ENCODE measurements around the gene IGFBPL1. TPM values are rescaled to one million over a fixed set of nuclear protein-coding genes. Genes with fewer than 3 reads are reported as not detected.

The IGFBPL1 gene
- total and polyA plus RNA-seq, 4 donors: 0.23 to 2.4 (median 0.95) TPM

- Histone ChIP-seq H3K27ac (ENCODE audit: low read depth in 1 of 2, low read length in 1 of 2) (no peak overlapping the region), H3K4me3 (no peak overlapping the region), H3K36me3 (ENCODE audit: control insufficient read depth in 4 of 4, insufficient read depth in 4 of 4, low read length in 4 of 4) (no peaks in the 10 kb centered on the region), H3K4me1 (ENCODE audit: control insufficient read depth in 5 of 5, insufficient read depth in 5 of 5, low read length in 5 of 5) (peaks cover 0 to 4% (median 0%) of the 10 kb centered on the region in 5 donors), H3K9ac (ENCODE audit: insufficient read depth in 1 of 2, low read length in 2 of 2) (no peak overlapping the region), H3K27me3 (ENCODE audit: control insufficient read depth in 3 of 3, insufficient read depth in 3 of 3, low read length in 2 of 3) (no peaks in the 10 kb centered on the region), H3K9me3 (ENCODE audit: control insufficient read depth in 4 of 4, insufficient read depth in 3 of 4, low read length in 3 of 4) (peaks cover 0 to under 1% (median 0%) of the 10 kb centered on the region in 4 donors)
- 96 to 97% methylated on average over 1 of the region's 1 CpG for WGBS, 2 donors
- no peak for TF ChIP-seq CTCF (IDR thresholded peaks at IDR 0.05; ENCODE audit: control extremely low read depth, extremely low read depth)
- ATAC-seq (ENCODE audit: insufficient read depth, low FRiP score) (no peak), DNase-seq (no peak)
Measured at GRCh38 chr9:38439916-38440301, 15.7 kb upstream of the IGFBPL1 start.

DNA sequence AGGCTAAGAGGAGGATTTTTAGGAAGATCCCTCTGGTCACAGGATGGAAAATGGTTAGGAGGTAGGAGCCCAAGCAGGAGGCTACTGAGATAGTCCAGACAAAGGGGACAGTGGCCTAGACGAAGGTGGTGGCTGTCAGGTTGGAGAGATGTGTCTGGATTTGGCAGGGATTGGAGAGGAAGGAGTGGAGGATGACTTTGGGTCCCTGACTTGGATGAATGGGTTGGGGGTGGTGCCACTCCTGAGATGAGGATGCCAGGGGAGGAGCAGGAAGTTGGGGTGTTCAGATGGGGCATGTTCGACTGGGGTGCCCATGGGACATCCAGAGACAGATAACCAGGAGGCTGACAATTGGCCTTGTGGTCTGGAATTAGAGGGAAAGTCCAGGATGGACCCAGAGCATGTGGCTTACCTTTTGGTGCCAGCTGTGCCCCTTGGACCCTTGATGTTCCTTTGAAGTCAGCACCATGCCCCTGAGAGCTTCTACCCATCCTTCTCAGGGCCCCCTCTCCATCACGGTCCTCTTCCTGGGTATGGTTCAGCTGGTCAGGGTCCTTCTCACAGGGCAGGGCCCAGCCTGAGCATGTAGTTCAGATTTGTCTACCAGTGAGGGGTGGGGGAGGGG, 15.1 kb upstream of the IGFBPL1 start:
- TF ChIP-seq CTCF (IDR thresholded peaks at IDR 0.05; ENCODE audit: control extremely low read depth, extremely low read depth): no peak
- whole genome bisulfite sequencing, 2 donors: 67 to 81% methylated on average over 3 of the region's 3 CpGs

DNA sequence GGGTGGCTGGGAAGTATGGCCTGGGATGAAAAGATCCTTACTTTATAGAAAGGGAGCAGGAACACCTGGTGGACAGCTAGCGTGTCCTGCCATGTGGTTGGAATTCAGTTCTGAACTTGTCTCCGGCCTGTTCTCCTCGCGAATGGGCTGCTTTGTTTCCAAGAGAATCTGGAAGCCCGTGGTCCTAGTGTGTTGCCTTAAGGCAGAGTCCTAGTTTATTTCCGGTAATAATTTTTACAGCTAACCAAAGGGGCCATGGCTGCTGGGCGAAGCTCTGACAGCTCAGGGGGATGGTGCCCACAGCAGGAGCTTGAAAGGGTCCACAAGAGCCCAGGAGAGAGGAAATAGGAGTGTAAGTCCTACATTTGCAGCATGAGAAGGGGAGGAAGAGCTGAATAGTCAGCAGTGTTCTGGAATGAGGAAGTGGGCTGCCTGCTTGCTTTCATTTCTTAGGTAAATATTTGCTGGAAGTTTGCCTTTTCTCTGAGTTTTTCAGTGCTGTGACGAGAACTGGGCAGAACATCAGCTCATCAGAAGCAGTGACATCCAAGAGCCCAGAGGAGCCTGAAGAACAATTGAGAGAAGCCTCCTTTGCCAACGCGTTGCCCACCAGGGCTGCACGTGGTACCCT, 13.1 kb upstream of the IGFBPL1 start:
- whole genome bisulfite sequencing, 2 donors: 53 to 59% methylated on average over 11 of the region's 11 CpGs
- DNase-seq (peak; percentile 23 to 77 (median 54)), ATAC-seq (ENCODE audit: insufficient read depth, low FRiP score) (peak; percentile 60)
- Histone ChIP-seq H3K27me3 (ENCODE audit: control insufficient read depth in 3 of 3, insufficient read depth in 3 of 3, low read length in 2 of 3) (no peaks in the 10 kb centered on the region), H3K36me3 (ENCODE audit: control insufficient read depth in 4 of 4, insufficient read depth in 4 of 4, low read length in 4 of 4) (no peaks in the 10 kb centered on the region), H3K4me1 (ENCODE audit: control insufficient read depth in 5 of 5, insufficient read depth in 5 of 5, low read length in 5 of 5) (peaks cover 0 to 4% (median 0%) of the 10 kb centered on the region in 5 donors), H3K4me3 (no peak overlapping the region), H3K9me3 (ENCODE audit: control insufficient read depth in 4 of 4, insufficient read depth in 3 of 4, low read length in 3 of 4) (no peaks in the 10 kb centered on the region), H3K9ac (ENCODE audit: insufficient read depth in 1 of 2, low read length in 2 of 2) (no peak overlapping the region), H3K27ac (ENCODE audit: low read depth in 1 of 2, low read length in 1 of 2) (peak overlapping the region in 1 of 2 donors; percentile 65)
- no peak for TF ChIP-seq CTCF (IDR thresholded peaks at IDR 0.05; ENCODE audit: control extremely low read depth, extremely low read depth)

More for the DNA sequence above, 15.1 kb upstream of the IGFBPL1 start:
- H3K27me3 ChIP-seq (ENCODE audit: control insufficient read depth in 3 of 3, insufficient read depth in 3 of 3, low read length in 2 of 3): no peaks in the 10 kb centered on the region
- no peak overlapping the region for H3K27ac ChIP-seq (ENCODE audit: low read depth in 1 of 2, low read length in 1 of 2)
- no peaks in the 10 kb centered on the region for H3K9me3 ChIP-seq (ENCODE audit: control insufficient read depth in 4 of 4, insufficient read depth in 3 of 4, low read length in 3 of 4)
- H3K9ac ChIP-seq (ENCODE audit: insufficient read depth in 1 of 2, low read length in 2 of 2): no peak overlapping the region
- peaks cover 0 to 4% (median 0%) of the 10 kb centered on the region in 5 donors for H3K4me1 ChIP-seq (ENCODE audit: control insufficient read depth in 5 of 5, insufficient read depth in 5 of 5, low read length in 5 of 5)
- no peak overlapping the region for H3K4me3 ChIP-seq
- no peaks in the 10 kb centered on the region for H3K36me3 ChIP-seq (ENCODE audit: control insufficient read depth in 4 of 4, insufficient read depth in 4 of 4, low read length in 4 of 4)
- ATAC-seq (ENCODE audit: insufficient read depth, low FRiP score) (no peak), DNase-seq (no peak)
